ENCODE results near the gene CLHC1. TPM values are rescaled to one million over a fixed set of nuclear protein-coding genes. Genes with fewer than 3 reads are reported as not detected.

Gene CLHC1
- 2.8 and 10.6 TPM in 2 replicates for total RNA-seq

GRCh38 chr2:55232084-55232862 is at the start of gene CLHC1, which contains the start of gene RPS27A:
Gene CLHC1 (minus strand): TSS chr2:55232293. CDS start chr2:55222411, 9,882 bp downstream.
Gene RPS27A (plus strand): TSS chr2:55232688. CDS start chr2:55232825, 137 bp downstream.

GRCh38 chr2:55268907-55269644 is 37.0 kb upstream of the CLHC1 start, which contains the start of gene MTIF2:
Gene MTIF2 (minus strand): TSS chr2:55269231. CDS start chr2:55263858, 5,373 bp downstream.

Other genes starting within 250 kb of the CLHC1 start
- 356 and 458 TPM in 2 replicates for gene RTN4, start 181.8 kb downstream of the CLHC1 start, total RNA-seq
- gene RPS27A, start 395 bp upstream of the CLHC1 start, total RNA-seq = 2,062 and 2,240 TPM in 2 replicates
- 21.6 and 23.2 TPM in 2 replicates for gene MTIF2, start 36.9 kb upstream of the CLHC1 start, total RNA-seq
- gene CCDC88A, start 187.6 kb upstream of the CLHC1 start, total RNA-seq = 25.2 and 37.0 TPM in 2 replicates